Limb (tissue), 2 donors: ENCODE data around the gene SREBF1.
"Not testable (repeated sequence)": the region's sequence is repeated elsewhere in the genome, so short reads cannot be mapped to it uniquely, and the experiment has no call there.

Experiments used
- DNase-seq, 2 donors: peaks; one replicate each; pipeline ENCODE4 v3.0.0-alpha.2; 2016; ENCODE audit errors: extremely low spot score in 2 of 2

Gene SREBF1

DNA sequence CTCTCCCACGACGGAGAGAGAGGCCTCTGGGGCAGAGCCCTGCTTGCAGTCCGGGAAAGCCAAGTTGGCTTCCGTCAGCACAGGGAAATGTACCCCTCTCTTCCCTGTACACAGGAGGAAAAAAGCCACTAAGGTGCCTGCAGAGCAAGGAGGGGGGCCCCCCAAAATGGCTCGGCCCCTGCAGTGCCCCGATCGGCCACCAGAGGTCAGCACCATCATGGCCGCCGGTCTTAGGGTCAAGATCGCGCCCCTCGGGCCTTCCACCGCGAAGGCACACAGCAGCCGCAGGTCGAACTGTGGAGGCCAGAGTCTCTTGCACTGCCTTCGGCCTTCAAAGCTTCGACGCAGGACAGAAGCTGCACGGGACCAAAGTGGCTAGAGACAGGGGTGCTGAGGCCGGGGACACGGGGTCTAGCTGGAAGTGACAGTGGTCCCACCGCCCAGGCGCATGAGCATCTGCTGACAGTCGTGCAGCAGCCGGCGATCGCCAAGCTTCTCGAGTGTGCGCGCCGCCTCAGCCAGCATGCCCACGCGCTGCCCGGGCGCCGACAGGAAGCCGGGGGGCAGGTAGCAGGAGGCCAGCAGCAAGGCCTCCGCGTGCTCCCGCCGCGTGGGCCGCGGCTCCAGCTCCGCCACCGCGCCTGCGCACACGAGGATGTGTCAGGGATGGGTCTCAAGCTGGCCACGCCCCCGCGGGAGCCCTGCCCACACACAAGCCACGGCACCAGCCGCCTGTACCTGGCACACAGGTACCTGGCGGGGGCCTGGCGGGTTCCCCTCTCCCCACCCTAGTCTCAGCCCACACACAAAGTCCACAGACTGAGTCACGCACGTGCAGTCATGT lies 24.4 kb downstream of the SREBF1 start:
- DNase-seq = peak; percentile 58 to 90

DNA sequence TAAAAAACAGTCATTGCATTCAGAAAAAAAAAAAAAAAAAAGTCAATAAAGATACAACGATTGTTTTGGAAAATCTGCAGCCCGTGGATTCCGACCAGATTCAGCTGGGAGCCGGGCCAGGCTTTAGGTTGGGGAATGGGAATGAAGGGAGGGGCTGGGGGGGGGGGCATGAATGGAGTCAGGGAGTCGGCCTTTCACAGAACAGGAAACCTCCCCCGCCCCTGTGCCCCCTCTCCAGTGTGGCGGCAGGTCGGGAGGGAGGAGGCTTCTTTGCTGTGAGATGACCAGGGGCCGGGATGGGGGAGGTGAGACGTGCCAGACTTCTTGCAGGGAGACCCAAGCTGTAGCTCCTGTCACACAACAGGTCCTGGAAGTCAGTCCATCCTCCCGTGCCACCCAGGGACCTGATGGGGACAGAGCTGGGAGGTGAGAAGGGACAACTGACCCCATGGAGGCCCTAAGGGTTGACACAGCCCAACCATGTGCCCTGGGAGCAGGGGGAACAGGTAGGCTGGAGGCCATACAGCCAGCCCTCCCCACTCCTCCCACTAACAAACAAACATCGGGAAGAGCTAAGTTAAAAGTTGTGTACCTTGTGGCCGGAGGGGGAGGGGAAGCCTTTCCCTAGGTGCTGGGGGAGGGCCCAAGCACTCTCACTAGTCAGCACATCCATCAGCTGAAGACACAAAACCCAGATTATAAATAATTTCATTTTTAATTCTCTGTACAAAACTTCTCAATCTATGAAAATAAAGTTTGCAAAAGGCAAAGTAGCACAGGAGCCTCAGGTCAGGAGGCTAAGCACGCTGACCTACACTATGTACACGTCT lies 25.2 kb downstream of the SREBF1 start:
- peak in 1 of 2 donors; percentile 77 for DNase-seq

GRCh38 chr17:17810895-17811248 lies 25.9 kb downstream of the SREBF1 start:
- no peak for DNase-seq

DNA sequence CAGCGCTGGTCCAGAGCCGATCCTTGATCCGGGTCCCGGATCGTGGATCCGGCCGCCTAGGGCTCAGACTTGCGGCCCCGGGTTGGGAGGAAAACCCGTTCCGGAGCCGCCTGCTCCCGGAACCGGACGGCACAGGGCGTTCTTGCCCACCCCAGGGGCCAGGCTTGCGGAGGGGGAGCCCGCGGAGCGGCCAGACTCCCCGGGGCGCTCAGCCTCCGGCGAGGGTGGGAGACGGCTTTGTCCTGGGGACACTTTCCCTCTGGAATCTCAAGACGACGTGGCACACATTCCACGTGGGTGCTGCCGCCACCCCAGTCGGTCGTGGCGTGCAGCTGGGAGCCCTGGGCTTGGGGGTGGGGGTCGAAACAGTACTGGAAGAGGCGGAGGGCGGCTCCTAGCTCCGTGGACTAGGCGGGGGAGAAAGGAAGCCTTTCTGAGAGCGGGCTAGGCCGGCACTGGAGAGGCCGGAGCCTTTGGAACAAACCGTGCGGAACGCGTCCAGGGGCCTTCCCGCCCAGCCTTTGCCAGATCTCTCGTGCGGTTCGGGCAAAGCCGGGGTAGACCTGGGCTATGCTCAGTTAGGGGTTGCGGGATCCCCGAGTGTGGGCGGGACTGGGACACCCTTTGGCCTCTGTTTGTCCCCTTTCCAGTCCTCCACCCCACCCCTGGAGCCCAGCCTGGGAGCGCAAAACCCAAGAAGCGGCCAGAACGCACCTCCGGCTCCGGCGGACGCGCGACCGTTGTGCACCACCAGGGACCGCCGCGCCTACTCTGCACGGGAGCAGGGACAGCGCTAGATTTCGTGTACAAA lies 26.5 kb downstream of the SREBF1 start:
- peak in 1 of 2 donors; percentile 85 for DNase-seq

- DNase-seq = no peak
Measured at GRCh38 chr17:17809531-17810083, 27.2 kb downstream of the SREBF1 start.

GRCh38 chr17:17808706-17809432 lies 27.9 kb downstream of the SREBF1 start:
- no peak for DNase-seq

GRCh38 chr17:17808200-17808599 lies 28.6 kb downstream of the SREBF1 start:
- DNase-seq = not testable (repeated sequence)

DNA sequence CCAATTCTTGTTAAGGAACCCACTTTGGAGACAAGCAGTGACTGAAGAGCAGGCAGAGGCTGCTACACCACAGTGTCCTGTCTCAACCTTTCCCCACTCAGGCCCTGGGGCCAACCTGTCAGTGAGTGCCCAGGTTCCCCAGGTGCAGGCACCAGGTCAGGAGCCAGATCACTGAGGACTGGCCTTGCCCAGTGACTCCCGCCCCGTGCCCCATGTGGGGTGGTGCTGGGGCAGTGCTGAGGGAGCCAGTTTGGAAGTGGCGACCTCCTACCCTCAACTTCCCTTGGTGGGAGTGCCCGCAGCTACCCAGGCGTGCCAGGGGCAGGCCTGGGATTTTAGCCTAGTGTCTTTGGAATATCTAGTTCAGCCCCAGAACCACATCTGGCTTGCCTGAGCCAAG lies 29.3 kb downstream of the SREBF1 start:
- no peak for DNase-seq

DNA sequence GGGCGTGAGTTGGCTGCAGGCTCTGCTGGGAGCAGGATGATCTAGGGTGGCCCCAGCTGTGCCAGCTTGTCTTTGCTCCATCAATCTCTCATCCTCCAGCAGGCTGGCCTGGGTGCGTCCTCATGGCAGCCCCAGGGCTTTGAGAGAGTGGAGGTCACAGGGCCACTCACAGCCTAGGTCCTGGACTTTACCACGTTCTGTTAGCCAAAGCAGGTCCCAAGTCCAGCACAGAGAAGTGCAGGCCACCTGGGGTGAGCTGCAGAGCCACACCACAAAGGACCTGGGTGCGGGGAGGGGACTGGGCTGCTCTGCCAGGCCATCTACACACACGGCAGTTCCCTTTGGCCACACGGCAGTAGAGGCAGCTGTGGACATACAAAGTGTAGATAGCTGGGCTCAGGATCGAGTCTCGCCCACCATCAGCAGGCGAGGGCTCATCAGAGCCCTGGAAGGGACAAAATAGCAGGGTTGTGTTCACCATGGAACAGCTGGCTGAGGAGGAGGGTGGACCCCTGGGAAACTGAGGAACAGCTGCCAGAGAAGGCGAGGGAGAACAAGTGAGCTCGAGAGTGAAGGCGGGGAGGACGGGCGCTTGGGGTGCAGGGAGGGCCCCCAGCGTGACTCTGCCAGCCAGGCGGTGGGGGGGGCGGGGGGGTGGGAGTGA lies 30.0 kb downstream of the SREBF1 start:
- DNase-seq = no peak

- DNase-seq = no peak
Measured at GRCh38 chr17:17806035-17806434, 30.8 kb downstream of the SREBF1 start.

DNA sequence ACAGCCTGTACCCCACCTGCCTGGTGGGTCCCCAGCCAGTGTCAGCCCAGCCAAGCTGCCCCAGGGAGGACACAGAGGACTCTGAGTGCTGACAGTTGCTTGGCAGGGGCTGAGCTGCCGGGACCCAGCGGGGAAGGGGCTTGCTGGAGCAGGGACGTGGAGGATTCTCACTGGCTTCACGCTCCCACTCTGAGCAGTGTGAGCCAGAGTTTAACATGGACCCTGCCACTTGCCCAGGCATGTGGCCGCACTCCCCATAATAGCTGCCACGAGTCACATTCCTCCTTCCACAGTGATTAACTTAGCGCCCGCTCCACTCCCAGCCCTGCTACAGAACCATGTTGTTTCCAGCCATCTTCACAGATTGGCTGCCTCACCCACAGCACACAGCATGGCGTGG lies 31.2 kb downstream of the SREBF1 start:
- no peak for DNase-seq

- no peak for DNase-seq
Measured at GRCh38 chr17:17804007-17804406, 32.8 kb downstream of the SREBF1 start.

- DNase-seq = no peak
Measured at GRCh38 chr17:17801800-17802481, 34.8 kb downstream of the SREBF1 start.

DNA sequence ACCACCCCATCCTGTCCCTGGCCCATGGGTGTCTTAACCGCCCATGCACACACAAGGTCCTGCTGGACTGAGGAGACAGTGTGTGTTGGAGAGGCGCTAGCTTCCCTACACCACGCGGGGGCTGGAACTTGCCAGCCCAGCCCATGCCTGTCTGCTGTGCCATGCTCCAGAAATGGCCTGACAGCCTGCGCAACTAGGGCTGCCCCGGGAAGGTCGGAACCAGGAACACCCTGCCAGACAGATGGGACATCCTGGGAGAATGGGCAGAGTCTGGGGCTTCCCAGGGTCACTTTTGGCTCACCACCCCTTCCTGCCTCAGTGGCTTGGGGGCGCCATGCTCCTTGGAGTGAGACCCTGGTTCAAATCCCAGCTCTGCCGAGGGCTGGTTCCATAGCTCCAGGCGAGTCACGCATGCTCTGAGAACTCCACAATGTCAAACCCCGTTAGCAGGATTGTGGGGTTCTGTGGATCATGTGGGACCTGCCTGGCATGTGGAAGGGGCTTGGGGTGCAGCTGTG lies 36.2 kb downstream of the SREBF1 start:
- no peak for DNase-seq

DNA sequence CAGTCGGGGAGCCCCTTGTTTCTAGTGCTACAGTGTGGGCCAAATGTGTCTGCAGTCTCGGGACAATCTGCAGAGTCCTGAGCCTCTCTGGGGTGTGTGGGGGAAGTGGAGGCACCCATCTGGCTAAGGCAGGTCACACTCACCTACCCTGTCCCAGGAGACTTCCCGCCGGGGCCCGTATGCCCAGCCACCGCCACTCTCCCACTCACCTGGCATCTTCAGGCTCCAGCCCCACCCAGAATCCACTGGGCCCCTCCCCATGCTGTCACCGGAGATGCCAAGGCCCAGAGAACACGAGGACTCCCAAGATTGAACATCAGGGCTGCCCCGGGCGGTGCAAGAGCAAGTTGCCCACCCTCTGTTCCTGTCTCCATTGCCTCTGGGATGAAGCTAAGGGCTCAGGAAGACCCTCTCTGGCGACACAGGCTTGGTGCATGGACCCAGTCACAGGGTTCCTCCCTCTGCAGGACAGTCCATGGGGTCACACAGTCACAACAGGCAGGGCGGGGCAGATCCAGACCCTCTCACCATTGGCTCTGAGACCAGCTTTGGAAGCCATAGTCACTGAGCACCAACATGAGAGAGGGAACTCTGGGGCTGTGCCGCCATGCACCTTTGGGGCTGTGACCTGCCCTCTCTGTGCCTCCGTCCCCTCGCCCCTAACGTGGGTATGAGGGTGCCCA lies 38.1 kb downstream of the SREBF1 start:
- no peak for DNase-seq

- DNase-seq = no peak
Measured at GRCh38 chr17:17798010-17798556, 38.7 kb downstream of the SREBF1 start.

DNA sequence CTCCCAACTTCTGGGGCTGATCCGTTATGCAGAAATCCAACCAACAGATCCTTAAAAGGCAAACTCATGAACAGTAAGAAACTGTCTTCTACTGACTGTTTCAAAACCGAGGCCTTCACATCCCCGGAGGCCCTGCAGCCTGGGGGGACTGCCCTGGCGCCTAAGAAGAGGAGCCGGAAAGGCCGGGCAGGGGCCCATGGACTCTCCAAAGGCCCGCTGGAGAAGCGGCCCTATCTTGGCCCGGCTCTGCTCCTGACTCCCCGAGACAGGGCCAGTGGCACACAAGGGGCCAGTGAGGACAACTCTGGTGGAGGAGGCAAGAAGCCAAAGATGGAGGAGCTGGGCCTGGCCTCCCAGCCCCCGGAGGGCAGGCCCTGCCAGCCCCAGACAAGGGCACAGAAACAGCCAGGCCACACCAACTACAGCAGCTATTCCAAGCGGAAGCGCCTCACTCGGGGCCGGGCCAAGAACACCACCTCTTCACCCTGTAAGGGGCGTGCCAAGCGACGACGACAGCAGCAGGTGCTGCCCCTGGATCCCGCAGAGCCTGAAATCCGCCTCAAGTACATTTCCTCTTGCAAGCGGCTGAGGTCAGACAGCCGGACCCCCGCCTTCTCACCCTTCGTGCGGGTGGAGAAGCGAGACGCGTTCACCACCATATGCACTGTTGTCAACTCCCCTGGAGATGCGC lies 39.5 kb downstream of the SREBF1 start:
- DNase-seq = no peak

DNA sequence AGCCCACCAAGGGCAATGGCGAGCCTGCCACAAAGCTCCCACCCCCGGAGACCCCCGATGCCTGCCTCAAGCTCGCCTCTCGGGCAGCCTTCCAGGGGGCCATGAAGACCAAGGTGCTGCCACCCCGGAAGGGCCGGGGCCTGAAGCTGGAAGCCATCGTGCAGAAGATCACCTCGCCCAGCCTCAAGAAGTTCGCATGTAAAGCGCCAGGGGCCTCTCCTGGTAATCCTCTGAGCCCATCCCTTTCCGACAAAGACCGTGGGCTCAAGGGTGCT lies 40.1 kb downstream of the SREBF1 start:
- no peak for DNase-seq
